Trophoblast cell (in vitro differentiated cells and primary cell): ENCODE measurements around the gene CDKAL1.

Experiments
- DNase-seq, 2 donors: peaks; one replicate each; pipeline ENCODE4 v3.0.0-alpha.2; 2016
- H2AFZ ChIP-seq: 2 replicates; pipeline ENCODE4 v1.6.1; 2013; ENCODE audit warnings: low read length, moderate library complexity, mild to moderate bottlenecking; ENCODE audit not compliant: insufficient read depth, poor library complexity
- H2AK5ac ChIP-seq: 2 replicates; pipeline ENCODE4 v1.6.1; 2013; ENCODE audit warnings: mild to moderate bottlenecking, low read length
- H2BK120ac ChIP-seq: 2 replicates; pipeline ENCODE4 v1.6.1; 2013; ENCODE audit warnings: low read length, mild to moderate bottlenecking, moderate library complexity; ENCODE audit not compliant: insufficient read depth, poor library complexity
- H2BK12ac ChIP-seq: 2 replicates; pipeline ENCODE4 v1.6.1; 2013; ENCODE audit warnings: mild to moderate bottlenecking, low read length, moderate library complexity
- H2BK5ac ChIP-seq: 2 replicates; pipeline ENCODE4 v1.6.1; 2013; ENCODE audit warnings: low read length, low read depth, moderate library complexity, mild to moderate bottlenecking; ENCODE audit not compliant: poor library complexity
- H3K14ac ChIP-seq: 2 replicates; pipeline ENCODE4 v1.6.1; 2013; ENCODE audit warnings: mild to moderate bottlenecking, low read length
- H3K18ac ChIP-seq: 2 replicates; pipeline ENCODE4 v1.6.1; 2013; ENCODE audit warnings: mild to moderate bottlenecking, low read length
- H3K23ac ChIP-seq: 2 replicates; pipeline ENCODE4 v1.6.1; 2013; ENCODE audit warnings: low read length
- H3K27ac ChIP-seq: 2 replicates; pipeline ENCODE4 v1.5.1; 2013; ENCODE audit warnings: low read depth, mild to moderate bottlenecking, inconsistent platforms, low read length, moderate library complexity
- H3K27me3 ChIP-seq: 2 replicates; pipeline ENCODE4 v1.6.1; 2013; ENCODE audit warnings: inconsistent platforms, mild to moderate bottlenecking, low read length, moderate library complexity; ENCODE audit not compliant: insufficient read depth
- H3K36me3 ChIP-seq, 2 experiments: 1 replicate in 1 of 2; 2 replicates in 1 of 2; pipeline ENCODE4 v1.6.1; 2013; ENCODE audit warnings: low read length in 2 of 2, mild to moderate bottlenecking in 2 of 2, moderate library complexity in 1 of 2; ENCODE audit not compliant: insufficient read depth in 2 of 2, control insufficient read depth in 1 of 2
- H3K4ac ChIP-seq: 2 replicates; pipeline ENCODE4 v1.6.1; 2013; ENCODE audit warnings: low read depth, mild to moderate bottlenecking, low read length, moderate library complexity
- H3K4me1 ChIP-seq, 2 experiments: 1 replicate in 1 of 2; 2 replicates in 1 of 2; pipeline ENCODE4 v1.6.1; 2013; ENCODE audit warnings: low read length in 2 of 2, mild to moderate bottlenecking in 2 of 2, moderate library complexity in 1 of 2; ENCODE audit not compliant: insufficient read depth in 2 of 2, control insufficient read depth in 1 of 2
- H3K4me2 ChIP-seq: 2 replicates; pipeline ENCODE4 v1.6.1; 2013; ENCODE audit warnings: inconsistent platforms, mild to moderate bottlenecking, low read length, moderate library complexity
- H3K4me3 ChIP-seq: 2 replicates; pipeline ENCODE4 v1.5.1; 2013; ENCODE audit warnings: mild to moderate bottlenecking, low read depth, low read length, inconsistent platforms
- H3K79me1 ChIP-seq: one replicate; pipeline ENCODE4 v1.6.1; 2013; ENCODE audit warnings: low read length
- H3K79me2 ChIP-seq: 2 replicates; pipeline ENCODE4 v1.6.1; 2013; ENCODE audit warnings: low read length, mild to moderate bottlenecking; ENCODE audit not compliant: control insufficient read depth, insufficient read depth, poor library complexity
- H3K9ac ChIP-seq: 2 replicates; pipeline ENCODE4 v1.6.1; 2013; ENCODE audit warnings: mild to moderate bottlenecking, low read length
- H3K9me3 ChIP-seq: 2 replicates; pipeline ENCODE4 v1.6.1; 2013; ENCODE audit warnings: low read depth, mild to moderate bottlenecking, control low read depth, inconsistent platforms, low read length; ENCODE audit not compliant: insufficient read depth
- H4K12ac ChIP-seq: 2 replicates; pipeline ENCODE4 v1.6.1; 2013; ENCODE audit warnings: low read depth, mild to moderate bottlenecking, low read length, moderate library complexity
- H4K8ac ChIP-seq: 2 replicates; pipeline ENCODE4 v1.6.1; 2013; ENCODE audit warnings: low read depth, mild to moderate bottlenecking, low read length, moderate library complexity
- H4K91ac ChIP-seq: one replicate; pipeline ENCODE4 v1.6.1; 2013; ENCODE audit warnings: low read depth, mild to moderate bottlenecking, low read length, moderate library complexity
- WGBS: extraction: QIAGEN DNeasy Blood & Tissue Kit; methylation state at CpG from one replicate; pipeline ENCODE4 v1.1.7; 2013; ENCODE audit warnings: missing lambda C conversion rate; ENCODE audit not compliant: insufficient read length, insufficient coverage; ENCODE audit errors: extremely low coverage; 5-methylcytosine and 5-hydroxymethylcytosine counted together

CDKAL1 gene

DNA sequence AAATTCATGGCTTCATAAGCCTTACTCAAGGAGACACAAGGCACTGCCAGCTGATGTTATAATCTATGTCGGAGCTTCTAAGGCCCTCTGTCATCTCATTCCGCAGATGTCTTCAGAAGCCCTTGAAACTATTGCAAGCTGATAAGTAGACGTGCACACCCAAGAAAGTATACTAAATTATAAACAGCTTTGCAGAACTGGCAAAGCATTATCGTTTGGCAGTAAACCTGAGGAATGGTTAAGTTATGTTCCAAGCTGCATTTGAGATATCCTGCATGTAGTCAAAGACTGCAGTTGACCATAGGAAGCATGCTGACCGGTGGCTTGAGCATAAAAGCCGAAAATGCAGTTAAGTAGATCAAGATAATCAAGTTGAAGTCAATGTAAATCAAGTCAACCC lies 633.5 kb downstream of the CDKAL1 start:
- Histone ChIP-seq H3K9ac (no peak overlapping the region), H2AFZ (no peak overlapping the region), H2BK12ac (no peak overlapping the region), H3K14ac (no peak overlapping the region), H3K36me3 (no peaks in the 10 kb centered on the region), H3K27ac (no peak overlapping the region), H3K4me3 (no peak overlapping the region), H3K9me3 (no peaks in the 10 kb centered on the region), H3K79me1 (no peaks in the 10 kb centered on the region), H4K91ac (no peak overlapping the region), H2BK5ac (no peak overlapping the region), H3K4me1 (no peaks in the 10 kb centered on the region), H4K12ac (no peak overlapping the region), H2AK5ac (no peak overlapping the region), H3K79me2 (no peaks in the 10 kb centered on the region), H4K8ac (no peak overlapping the region), H3K27me3 (no peaks in the 10 kb centered on the region), H3K23ac (no peak overlapping the region), H2BK120ac (no peak overlapping the region), H3K4me2 (no peak overlapping the region), H3K18ac (no peak overlapping the region), H3K4ac (no peak overlapping the region)
- no CpG with 5 or more reads among the region's 6 CpGs for WGBS
- DNase-seq = no peak

DNA sequence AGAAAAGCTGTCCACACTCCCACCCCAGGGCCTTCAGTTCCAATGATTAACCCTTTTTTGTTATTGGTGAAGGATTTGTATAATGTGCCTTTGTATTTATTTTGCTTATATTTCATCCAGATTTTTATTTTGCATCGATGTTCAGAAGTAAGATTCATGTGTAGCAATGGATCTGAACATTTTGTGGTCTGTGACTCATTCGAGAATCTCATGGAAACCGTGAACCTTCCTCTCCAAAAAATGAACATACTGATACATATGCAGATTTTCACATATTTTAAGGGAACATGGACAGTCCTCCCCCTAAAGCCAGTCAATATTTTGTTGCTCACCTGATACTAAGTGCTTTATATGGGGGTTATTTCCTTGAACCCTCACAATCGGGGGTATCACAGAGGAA lies 637.5 kb downstream of the CDKAL1 start:
- H3K9ac ChIP-seq = no peak overlapping the region
- no peak overlapping the region for H3K4me2 ChIP-seq
- no peaks in the 10 kb centered on the region for H3K9me3 ChIP-seq
- H3K23ac ChIP-seq = no peak overlapping the region
- H3K14ac ChIP-seq = no peak overlapping the region
- H3K4ac ChIP-seq = no peak overlapping the region
- no peak overlapping the region for H2BK12ac ChIP-seq
- H2BK5ac ChIP-seq = no peak overlapping the region
- no peak overlapping the region for H3K27ac ChIP-seq
- H3K4me1 ChIP-seq = no peaks in the 10 kb centered on the region
- no peak for DNase-seq
- H3K79me2 ChIP-seq = no peaks in the 10 kb centered on the region
- H3K18ac ChIP-seq = no peak overlapping the region
- H2AFZ ChIP-seq = no peak overlapping the region
- no peaks in the 10 kb centered on the region for H3K27me3 ChIP-seq
- H2BK120ac ChIP-seq = no peak overlapping the region
- no peak overlapping the region for H4K8ac ChIP-seq
- no peak overlapping the region for H3K4me3 ChIP-seq
- no peak overlapping the region for H4K91ac ChIP-seq
- no peak overlapping the region for H4K12ac ChIP-seq
- H3K79me1 ChIP-seq = no peaks in the 10 kb centered on the region
- WGBS = no CpG with 5 or more reads among the region's 4 CpGs
- H2AK5ac ChIP-seq = no peak overlapping the region
- no peaks in the 10 kb centered on the region for H3K36me3 ChIP-seq

DNA sequence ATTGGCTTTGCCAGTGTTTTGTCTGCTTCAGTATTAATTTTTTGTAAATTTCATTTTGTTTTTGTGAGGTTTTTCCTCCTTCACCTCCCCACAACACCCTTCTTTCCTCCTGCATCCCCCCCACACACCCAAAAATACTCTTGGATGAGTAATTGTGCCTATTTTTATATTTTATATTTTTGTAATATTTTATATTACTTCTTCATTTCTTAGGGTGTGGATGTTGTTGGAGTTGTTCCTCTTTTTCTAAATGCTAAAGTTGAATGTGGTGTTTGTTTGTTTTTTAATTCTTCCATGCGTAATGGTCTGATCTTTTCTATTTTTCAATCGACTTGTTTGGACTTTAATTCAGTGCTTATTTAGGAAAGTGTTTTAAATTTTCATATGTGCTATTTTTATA lies 638.8 kb downstream of the CDKAL1 start:
- Histone ChIP-seq H3K27ac (no peak overlapping the region), H4K8ac (no peak overlapping the region), H2AFZ (no peak overlapping the region), H3K4ac (no peak overlapping the region), H3K4me1 (no peaks in the 10 kb centered on the region), H3K36me3 (no peaks in the 10 kb centered on the region), H3K79me1 (no peaks in the 10 kb centered on the region), H3K23ac (no peak overlapping the region), H4K12ac (no peak overlapping the region), H3K9ac (no peak overlapping the region), H3K14ac (no peak overlapping the region), H4K91ac (no peak overlapping the region), H3K79me2 (no peaks in the 10 kb centered on the region), H3K27me3 (no peaks in the 10 kb centered on the region), H3K9me3 (no peaks in the 10 kb centered on the region), H3K18ac (no peak overlapping the region), H3K4me3 (no peak overlapping the region), H2BK120ac (no peak overlapping the region), H3K4me2 (no peak overlapping the region), H2BK5ac (no peak overlapping the region), H2AK5ac (no peak overlapping the region), H2BK12ac (no peak overlapping the region)
- WGBS = no CpG with 5 or more reads among the region's 2 CpGs
- no peak for DNase-seq

DNA sequence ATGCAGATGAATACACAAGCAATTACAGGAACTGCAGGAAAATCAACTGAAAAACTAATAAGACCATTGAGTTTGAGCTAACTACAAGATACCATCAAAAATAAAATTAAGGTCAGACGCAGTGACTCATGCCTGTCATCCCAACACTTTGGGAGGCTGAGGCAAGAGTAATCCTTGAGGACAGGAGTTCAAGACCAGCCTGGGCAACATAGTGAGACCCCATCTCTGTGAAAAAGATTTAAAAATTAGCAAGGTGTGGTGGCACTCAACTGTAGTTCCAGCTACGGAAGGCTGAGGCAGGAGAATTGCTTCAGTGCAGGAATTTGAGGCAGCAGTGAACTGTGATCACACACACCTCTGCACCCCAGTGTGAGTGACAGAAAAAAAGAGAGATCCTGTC lies 639.4 kb downstream of the CDKAL1 start:
- no peaks in the 10 kb centered on the region for H3K79me1 ChIP-seq
- H3K9ac ChIP-seq = no peak overlapping the region
- H3K36me3 ChIP-seq = no peaks in the 10 kb centered on the region
- H3K27me3 ChIP-seq = no peaks in the 10 kb centered on the region
- no peak overlapping the region for H2BK5ac ChIP-seq
- no peak overlapping the region for H2BK12ac ChIP-seq
- H2AK5ac ChIP-seq = no peak overlapping the region
- no peak overlapping the region for H3K27ac ChIP-seq
- no peak for DNase-seq
- no peaks in the 10 kb centered on the region for H3K9me3 ChIP-seq
- no peak overlapping the region for H3K4ac ChIP-seq
- no peak overlapping the region for H2AFZ ChIP-seq
- H4K91ac ChIP-seq = no peak overlapping the region
- no peak overlapping the region for H3K23ac ChIP-seq
- WGBS = no CpG with 5 or more reads among the region's 2 CpGs
- H3K4me2 ChIP-seq = no peak overlapping the region
- no peaks in the 10 kb centered on the region for H3K79me2 ChIP-seq
- no peak overlapping the region for H3K18ac ChIP-seq
- no peak overlapping the region for H4K12ac ChIP-seq
- no peak overlapping the region for H3K4me3 ChIP-seq
- no peak overlapping the region for H3K14ac ChIP-seq
- no peak overlapping the region for H2BK120ac ChIP-seq
- no peaks in the 10 kb centered on the region for H3K4me1 ChIP-seq
- H4K8ac ChIP-seq = no peak overlapping the region
